Ovary (tissue), 3 donors: Measurements from ENCODE around the gene MAP2K6.

Source experiments
- CTCF ChIP-seq, 3 donors: fragments of 450-650 bp in 2 of 3; fragments of 200-600 bp in 1 of 3; IDR thresholded peaks; one replicate each; pipeline versions ENCODE4 v1.5.1 to v1.8.0; 2016 to 2022; ENCODE audit warnings: antibody characterized with exemption in 3 of 3, mild to moderate bottlenecking in 1 of 3
- EP300 ChIP-seq: sonication (generic); formaldehyde crosslinking; IDR thresholded peaks from one replicate; pipeline ENCODE4 v1.6.1; 2017; ENCODE audit warnings: antibody characterized with exemption
- POLR2A ChIP-seq: fragments of 450-650 bp; IDR thresholded peaks from one replicate; pipeline ENCODE4 v1.6.1; 2017; ENCODE audit warnings: antibody characterized with exemption, mild to moderate bottlenecking, moderate library complexity
- donor health status: DM: no; HTN: no; CAD: no.

GRCh38 chr17:69596141-69596540, 181.6 kb downstream of the MAP2K6 start:
- TF ChIP-seq CTCF (IDR thresholded peaks at IDR 0.05) (no peak), EP300 (no peak), POLR2A (no peak)
